ENCODE measurements around the gene SLC37A4. TPM values are rescaled to one million over a fixed set of nuclear protein-coding genes. Genes with fewer than 3 reads are reported as not detected.

SLC37A4 gene
- polyA plus RNA-seq, 1 of the 3 experiments (the other 2 are of a cell fraction): 21.8 TPM

- TF ChIP-seq TAF1 (IDR thresholded peaks at IDR 0.05; ENCODE audit: borderline replicate concordance, low read depth, low read length) (peak; percentile 54; the same call in 1 of the 2 replicates), NFIC (IDR thresholded peaks at IDR 0.05; ENCODE audit: borderline replicate concordance) (no peak), FOSL2 (IDR thresholded peaks at IDR 0.05; ENCODE audit: borderline replicate concordance, low read depth) (no peak), RFX5 (IDR thresholded peaks at IDR 0.05; ENCODE audit: low read length) (no peak), CTCF (IDR thresholded peaks at IDR 0.05) (no peak), MEF2A (IDR thresholded peaks at IDR 0.05; ENCODE audit: borderline replicate concordance, low read depth) (no peak), TCF12 (IDR thresholded peaks at IDR 0.05) (no peak), EZH2phosphoT487 (IDR thresholded peaks at IDR 0.05; ENCODE audit: borderline replicate concordance, low read depth) (no peak), MAX (IDR thresholded peaks at IDR 0.05; ENCODE audit: low read depth) (peak; percentile 72; the same call in 1 of the 2 replicates), CHD2 (IDR thresholded peaks at IDR 0.05; ENCODE audit: low read length, partially characterized antibody) (peak; percentile 53), REST (IDR thresholded peaks at IDR 0.05; ENCODE audit: low read depth, low read length) (no peak), JUND (IDR thresholded peaks at IDR 0.05) (no peak), MXI1 (IDR thresholded peaks at IDR 0.05; ENCODE audit: low read depth, low read length) (peak; percentile 88), RCOR1 (IDR thresholded peaks at IDR 0.05; ENCODE audit: low read length) (no peak), YY1 (IDR thresholded peaks at IDR 0.05; ENCODE audit: low read depth) (peak; percentile 77), ELF1 (IDR thresholded peaks at IDR 0.05) (no peak), SMC3 (IDR thresholded peaks at IDR 0.05; ENCODE audit: low read depth, low read length) (no peak), IRF3 (IDR thresholded peaks at IDR 0.05; ENCODE audit: low read depth, low read length) (no peak), FOXJ3 (CRISPR knock-in tag; IDR thresholded peaks at IDR 0.05) (no peak; the same call in 1 of the 2 replicates), POLR2AphosphoS5 (IDR thresholded peaks at IDR 0.05; ENCODE audit: low read depth, low read length) (peak; percentile 88), TEAD4 (IDR thresholded peaks at IDR 0.05; ENCODE audit: borderline replicate concordance, insufficient read depth) (no peak), GABPA (IDR thresholded peaks at IDR 0.05; ENCODE audit: low read depth) (0 out of 2 replicates have a peak, but pooled peaks have one; percentile 40), NRF1 (IDR thresholded peaks at IDR 0.05; ENCODE audit: low read depth, low read length) (peak; percentile 56; the same call in 1 of the 2 replicates), PBX3 (IDR thresholded peaks at IDR 0.05) (no peak)
Measured at GRCh38 chr11:118997627-118998387, 32.9 kb downstream of the SLC37A4 start, which contains the start of gene CENATAC (continued).
